GM18909 (cell line): ENCODE measurements around the gene TMEM45B.
A peak's percentile ranks its signal among the peaks of the same experiment; 100 is the strongest.
"Not testable (repeated sequence)": the region's sequence is repeated elsewhere in the genome, so short reads cannot be mapped to it uniquely, and the experiment has no call there.

ENCODE experiments used
- ATAC-seq: cut with Tn5 transposase; IDR thresholded peaks from one replicate; pipeline ENCODE4 v1.9.1; 2021; ENCODE audit warnings: mild to moderate bottlenecking; ENCODE audit not compliant: unreplicated experiment, poor library complexity

Gene TMEM45B

DNA sequence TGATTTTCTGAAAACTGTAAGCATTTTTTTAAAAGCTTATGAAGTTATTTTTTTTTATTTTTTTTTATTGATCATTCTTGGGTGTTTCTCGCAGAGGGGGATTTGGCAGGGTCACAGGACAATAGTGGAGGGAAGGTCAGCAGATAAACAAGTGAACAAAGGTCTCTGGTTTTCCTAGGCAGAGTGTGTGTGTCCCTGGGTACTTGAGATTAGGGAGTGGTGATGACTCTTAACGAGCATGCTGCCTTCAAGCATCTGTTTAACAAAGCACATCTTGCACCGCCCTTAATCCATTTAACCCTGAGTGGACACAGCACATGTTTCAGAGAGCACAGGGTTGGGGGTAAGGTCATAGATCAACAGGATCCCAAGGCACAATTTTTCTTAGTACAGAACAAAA, 31.7 kb downstream of the TMEM45B start:
- ATAC-seq = not testable (repeated sequence)

DNA sequence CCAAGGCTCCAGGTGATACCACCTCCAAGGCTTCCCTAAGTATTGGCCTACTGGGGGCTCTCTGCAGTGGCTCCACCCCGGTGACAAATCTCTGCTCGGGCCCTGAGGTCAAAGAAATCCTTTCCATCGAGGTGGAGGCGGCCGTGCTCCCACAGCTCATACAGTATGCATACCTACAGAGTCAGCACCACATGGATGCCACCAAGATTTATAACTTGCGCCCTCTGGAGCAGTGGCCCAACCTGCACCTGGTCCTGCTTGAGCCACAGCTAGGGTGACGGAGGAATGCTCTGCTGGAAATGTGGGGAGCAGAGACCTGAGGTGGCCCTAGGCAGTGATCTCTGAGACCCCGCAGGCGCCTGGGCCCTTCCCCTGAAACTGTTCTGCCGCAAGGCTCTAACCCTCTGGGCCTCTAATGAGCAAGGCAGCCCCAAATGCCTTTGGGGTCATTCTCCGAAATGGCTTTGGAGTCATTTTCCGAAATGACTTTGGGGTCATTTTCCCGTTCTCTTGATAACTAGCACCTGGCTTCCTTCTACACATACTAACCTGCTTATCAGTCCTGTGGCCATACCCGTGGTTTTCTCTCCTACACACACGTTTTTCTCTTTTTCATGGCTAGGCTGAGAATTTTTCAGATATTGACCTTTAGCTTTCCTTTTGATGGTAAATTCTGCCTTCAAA, 33.9 kb downstream of the TMEM45B start:
- no peak for ATAC-seq

DNA sequence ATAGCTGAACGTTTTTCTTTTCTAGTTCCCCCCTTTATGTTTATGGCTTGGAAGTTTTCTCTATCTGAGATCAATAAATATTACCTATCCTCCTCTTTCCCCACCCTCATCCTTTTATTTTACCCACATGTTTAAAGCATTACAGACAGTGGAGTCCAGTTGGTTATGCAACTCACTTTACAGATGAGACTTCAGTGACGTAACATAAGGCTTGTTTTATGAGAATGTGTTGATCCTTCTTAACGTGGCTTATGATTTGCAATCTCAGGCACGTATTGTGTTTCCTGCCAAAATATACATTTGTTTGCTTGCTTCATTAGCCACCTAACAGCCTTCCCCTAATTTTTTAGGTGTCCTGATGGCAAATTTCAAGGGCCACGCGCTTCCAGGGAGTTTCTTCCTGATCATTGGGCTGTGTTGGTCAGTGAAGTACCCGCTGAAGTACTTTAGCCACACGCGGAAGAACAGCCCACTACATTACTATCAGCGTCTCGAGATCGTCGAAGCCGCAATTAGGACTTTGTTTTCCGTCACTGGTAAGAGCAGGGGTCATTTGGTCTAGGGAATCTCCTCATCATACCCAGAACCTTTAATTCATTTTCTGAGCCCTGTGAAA, 36.6 kb downstream of the TMEM45B start:
- ATAC-seq = no peak

DNA sequence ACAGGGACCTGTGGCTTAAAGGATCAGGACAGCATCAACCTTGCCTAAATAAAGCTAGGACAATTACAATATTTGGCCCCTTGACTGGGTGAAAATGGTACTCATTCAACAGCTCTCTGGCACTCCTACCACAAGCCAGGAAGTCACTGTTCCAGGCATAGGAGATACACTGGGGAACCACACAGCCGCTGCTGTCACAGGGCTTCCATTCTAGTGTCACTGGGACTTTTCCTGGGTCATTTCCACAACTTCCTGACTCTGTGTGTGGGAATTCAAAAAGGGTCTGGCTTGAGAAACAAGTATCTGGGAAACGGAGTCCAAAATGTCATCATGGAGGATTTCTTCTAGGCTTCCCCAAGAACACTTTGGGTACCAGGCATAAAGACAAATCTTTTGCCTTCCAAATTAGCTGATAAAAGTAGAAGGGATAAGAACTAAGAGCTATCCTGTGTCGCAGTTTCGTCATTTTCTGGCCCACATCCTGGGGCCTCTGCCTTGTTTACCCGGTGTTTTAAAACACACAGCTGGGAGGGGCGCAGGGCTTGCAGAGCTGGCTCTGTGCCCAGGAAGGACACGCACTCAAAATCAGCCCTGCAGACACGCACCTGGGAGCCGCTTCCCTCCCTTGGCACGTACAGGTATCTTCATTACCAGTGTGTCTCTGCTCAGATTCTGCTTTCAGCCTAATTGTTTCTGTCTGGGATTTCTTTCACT, 38.0 kb downstream of the TMEM45B start:
- ATAC-seq = no peak

DNA sequence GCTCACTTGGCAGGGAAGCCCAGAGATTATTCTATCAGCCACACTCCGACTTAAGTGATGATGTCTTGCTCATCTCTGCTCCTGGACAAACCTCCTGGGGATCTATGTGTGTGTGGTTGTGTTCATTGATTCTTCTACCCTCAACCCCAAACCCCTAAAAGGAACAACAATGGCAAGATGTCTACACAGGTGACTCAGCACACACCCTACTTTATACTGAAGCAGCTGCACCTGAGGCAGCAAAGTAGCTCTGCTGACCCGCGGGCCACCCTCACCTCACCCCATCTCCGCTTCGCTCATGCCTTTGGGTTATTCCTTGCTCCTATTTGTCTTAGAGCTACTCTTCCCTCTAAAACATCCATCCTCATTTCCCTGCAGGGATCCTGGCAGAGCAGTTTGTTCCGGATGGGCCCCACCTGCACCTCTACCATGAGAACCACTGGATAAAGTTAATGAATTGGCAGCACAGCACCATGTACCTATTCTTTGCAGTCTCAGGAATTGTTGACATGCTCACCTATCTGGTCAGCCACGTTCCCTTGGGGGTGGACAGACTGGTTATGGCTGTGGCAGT, 38.7 kb downstream of the TMEM45B start:
- no peak for ATAC-seq

DNA sequence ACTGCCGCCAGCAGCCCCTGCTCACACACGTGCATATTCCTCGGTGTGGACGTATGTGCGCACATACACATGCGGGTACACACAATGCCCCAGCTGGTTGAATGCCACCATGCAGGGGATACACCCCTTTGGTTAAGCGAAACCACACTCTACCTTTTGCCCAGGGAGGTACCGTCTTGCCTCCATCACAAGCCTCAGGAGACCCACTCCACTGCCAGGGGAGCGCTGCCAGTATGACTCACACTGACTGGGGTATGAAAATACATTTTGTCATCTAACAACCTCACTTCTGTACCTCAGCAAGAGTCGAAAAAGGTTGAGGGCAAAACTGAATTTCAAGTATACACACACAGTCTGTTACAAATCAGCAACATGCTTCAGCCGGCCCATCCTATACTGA, 39.4 kb downstream of the TMEM45B start:
- no peak for ATAC-seq

DNA sequence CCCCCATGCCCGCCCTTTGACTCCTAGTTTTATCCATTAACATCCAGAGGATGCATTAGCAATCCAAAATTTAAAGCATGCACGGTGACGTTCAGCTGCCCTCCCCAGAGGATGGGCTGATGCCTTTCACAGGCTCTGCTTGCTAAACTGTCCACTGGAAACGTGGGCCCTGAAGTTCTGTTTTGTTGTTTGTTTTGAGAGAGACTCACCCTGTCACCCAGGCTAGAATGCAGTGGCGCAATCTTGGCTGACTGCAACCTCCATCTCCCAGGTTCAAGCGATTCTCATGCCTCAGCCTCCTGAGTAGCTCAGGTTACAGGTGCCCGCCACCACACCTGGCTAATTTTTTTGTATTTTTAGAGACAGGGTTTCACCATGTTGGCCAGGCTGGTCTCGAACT, 40.4 kb downstream of the TMEM45B start:
- no peak for ATAC-seq

DNA sequence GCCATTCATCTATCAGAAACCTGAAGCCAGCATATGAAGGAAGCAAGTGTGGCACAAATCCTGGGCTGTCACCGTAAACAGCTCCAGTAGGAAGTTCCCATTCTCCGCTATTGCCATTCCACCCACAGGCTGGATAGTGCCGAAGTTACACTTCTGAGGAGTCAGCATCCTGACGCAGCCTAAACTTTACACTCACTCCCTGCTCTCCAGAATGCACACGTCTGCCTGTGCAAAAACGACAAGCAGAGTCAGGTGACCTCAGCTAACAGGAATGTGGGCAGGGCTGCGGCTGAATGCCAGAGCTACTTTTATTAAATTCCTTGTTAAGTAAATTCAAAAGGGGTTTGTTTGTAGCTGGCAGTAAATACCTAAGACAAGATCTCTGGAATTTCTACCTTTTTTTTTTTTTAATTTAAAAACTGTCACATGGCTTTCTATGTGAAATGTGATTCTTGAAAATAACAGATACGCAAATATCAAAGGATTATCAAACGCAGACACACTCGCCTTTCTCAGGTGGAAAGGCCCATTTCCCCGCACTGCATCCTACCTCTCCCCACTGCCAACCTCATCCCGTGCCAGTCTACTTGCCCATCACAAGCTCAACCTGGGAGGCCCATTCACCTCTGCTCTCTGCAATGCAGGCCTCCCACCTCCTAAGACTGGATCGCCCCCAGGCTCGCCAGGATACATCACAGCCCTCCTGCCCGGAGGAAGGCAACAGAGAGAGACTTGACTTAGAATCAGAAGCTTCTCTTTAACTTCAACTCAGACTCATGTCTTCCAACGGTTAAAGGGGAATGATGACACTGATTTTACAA, 46.3 kb downstream of the TMEM45B start:
- no peak for ATAC-seq

DNA sequence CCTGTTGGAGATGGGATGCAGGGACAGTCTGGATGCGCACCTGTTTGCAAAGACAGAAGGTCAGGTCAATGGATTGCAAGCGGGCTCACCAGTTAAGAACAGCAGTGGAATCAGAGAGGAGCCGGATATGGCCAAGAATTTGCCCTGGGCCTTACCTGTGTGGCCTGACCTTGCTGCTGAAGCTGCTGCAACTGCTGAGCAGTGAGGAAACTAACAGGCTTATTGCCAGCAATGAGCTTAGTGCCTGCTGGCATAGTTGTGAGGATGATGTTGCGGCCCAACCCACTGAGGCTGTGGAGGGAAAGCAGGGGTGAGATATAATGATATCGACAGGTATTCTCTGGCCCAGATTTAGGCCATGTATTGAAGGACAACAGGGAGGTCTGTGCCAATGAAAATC, 49.2 kb downstream of the TMEM45B start:
- no peak for ATAC-seq

DNA sequence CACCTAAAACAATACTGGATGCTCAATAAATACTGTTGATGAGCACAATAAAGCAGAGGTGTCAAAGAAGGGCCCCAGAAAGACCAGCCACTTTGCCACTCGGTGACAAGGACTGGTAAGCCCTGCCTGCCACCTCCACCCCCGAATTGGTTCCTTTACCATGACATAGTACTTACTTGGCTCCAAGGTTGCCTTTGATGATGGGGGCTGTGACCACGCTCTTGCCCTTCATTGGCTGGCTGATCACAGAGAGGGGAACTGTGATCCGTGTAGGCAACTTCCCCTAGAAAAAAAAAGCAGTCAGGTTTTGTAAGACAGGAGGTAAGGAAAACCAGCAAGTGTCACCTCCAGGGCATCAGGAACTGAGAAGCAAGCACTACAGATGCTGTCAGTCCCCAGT, 50.1 kb downstream of the TMEM45B start:
- ATAC-seq = no peak

DNA sequence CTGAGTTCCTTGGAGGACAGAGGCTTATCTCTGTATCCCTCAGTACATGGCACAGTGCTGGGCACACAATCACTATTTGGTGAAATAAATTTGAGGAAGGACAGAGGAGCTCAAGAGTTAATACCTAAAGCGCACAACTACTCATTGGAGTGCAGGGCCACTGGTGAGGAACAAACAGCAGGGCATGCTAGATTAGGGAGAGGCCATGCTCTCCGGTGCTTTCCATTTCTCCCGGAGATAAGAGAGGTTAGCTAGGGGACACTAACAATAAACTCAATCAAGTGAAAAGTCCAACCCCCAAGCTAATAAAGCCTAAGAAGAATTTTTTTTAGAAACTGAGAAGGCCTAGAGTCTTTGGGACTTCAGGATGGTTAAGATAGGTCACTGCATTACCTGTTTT, 50.7 kb downstream of the TMEM45B start:
- no peak for ATAC-seq

DNA sequence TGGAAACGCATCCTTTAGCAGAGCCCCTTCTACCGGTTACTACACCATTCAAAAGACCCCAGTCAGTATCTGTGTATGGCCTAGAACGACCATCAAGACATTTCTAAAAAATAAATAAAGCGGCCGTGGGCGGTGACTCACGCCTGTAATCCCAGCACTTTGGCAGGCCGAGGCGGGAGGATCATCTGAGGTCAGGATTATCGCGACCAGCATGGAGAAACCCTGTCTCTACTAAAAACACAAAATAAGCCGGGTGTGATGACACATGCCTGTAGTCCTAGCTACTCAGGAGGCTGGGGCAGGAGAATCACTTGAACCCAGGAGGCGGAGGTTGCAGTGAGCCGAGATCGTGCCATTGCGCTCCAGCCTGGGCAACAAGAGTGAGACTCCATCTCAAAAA, 53.0 kb downstream of the TMEM45B start:
- not testable (repeated sequence) for ATAC-seq

DNA sequence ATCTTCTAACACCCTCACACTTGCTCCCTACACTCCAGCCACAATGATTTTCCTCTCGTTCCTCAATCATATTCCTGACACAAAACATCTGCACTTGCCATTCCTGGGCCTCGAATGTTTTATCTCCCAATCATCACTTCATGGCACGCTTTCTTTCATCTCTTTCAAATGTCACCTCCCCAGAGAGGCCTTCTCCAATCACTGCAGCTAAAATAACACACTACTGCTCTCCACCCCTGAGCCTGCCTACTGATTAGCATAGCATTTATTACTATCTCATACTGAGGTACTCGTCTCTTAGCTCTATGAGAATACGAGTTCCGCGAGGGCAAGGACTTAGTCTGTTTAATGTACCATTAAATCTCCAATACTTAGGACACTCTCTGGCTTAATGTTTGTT, 56.3 kb downstream of the TMEM45B start:
- no peak for ATAC-seq

DNA sequence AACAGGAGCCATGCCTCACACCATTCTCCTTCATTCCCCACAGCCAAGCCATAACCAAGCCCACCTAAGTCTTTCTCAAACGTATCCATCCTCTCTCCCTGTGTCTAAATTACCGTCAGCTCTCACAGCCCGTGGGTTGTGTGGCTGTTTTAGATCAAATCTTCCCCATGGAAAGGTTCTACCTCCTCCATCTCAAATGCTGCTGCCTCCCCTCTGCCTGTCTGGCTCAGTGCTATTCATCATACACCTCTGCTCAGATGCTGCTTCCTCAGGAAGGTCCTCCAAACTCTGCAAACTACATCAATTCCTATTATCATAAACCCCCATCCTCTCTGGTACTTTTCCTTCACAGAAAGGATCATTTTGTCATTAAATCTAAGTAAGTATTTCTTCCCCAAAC, 64.7 kb downstream of the TMEM45B start:
- no peak for ATAC-seq

DNA sequence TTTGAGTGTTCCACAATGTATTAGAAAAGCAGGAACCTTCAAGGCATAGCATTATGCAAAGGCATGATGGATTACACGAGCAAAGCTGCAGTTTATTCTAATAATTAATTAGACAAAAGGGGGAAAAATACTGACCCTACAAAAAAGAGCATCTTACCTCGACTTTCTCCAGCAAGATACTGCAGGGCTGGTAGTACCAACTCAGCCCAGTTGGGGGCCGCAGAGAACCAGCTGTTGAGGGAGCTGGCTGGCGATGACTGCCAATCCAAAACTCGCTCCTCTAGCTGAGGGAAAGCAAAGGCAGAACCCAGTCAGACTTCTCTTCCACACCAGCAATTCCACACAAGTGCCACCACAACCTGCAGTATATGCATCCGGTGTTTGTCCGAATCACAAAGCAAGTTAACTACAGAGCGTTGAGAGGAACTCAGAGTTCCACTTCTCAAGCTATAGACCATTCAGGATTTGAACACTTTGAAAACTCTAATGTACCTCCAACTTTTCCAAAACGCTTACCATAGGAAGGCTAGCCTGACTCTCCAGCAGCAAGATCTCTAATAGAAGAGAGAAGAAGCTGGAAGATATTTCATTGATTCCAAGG, 66.0 kb downstream of the TMEM45B start:
- peak; percentile 59 for ATAC-seq

DNA sequence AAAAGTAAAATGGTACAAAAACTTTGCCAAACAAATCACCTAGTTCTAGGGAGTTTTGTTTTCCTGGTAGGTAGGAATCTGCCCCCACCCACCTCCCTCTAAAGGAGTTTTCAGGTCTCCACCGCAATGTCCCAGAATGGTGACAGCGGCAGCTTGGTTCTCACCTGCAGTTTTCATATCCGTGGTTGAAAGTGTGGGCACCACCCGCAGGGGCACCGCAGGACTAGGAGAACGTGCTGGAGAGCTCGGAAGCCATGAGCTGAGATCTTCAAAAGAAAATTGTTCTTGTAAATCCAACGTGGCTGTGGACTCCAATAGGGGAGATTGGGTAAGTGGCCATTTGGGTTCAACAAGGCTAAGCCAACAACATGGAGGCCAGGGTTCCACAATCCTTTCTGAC, 68.9 kb downstream of the TMEM45B start:
- no peak for ATAC-seq

DNA sequence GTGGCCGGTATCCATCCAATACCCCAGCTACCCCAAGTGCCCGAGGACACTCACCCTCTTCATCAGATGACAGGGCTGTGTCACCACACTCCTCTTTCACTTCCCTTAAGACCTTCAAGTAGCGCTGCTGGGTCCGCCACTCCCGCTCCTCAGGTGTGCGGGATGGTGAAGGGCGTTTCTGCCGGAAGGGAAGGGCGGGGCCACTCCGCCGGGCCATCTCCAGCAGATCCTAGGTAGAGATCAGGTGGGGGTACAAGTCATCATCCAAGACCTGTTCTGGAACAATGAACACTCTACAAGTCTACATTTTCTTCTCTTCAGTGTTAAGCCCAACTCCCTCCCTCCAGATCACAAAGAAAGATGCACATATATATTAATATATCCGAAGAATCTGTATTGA, 69.7 kb downstream of the TMEM45B start:
- ATAC-seq = no peak

DNA sequence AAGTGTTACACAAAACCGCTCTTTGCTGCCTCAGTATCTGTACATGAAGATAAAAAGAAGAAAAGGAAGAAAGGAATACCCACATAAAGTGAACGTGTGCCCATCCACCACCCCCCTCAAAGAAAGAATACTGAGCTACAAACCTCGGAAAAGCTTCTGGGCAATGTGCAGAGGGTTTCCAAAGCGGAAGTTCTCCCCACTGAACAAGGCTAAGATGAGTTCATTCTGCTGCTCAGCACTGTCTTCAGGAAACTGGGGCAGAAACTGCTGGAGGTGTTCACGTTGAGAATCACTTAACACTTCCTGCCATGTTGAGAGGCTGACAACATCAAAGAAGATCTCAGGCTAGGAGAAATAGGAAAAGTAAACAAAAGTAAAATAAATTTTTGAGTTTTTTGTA, 72.8 kb downstream of the TMEM45B start:
- ATAC-seq = no peak

DNA sequence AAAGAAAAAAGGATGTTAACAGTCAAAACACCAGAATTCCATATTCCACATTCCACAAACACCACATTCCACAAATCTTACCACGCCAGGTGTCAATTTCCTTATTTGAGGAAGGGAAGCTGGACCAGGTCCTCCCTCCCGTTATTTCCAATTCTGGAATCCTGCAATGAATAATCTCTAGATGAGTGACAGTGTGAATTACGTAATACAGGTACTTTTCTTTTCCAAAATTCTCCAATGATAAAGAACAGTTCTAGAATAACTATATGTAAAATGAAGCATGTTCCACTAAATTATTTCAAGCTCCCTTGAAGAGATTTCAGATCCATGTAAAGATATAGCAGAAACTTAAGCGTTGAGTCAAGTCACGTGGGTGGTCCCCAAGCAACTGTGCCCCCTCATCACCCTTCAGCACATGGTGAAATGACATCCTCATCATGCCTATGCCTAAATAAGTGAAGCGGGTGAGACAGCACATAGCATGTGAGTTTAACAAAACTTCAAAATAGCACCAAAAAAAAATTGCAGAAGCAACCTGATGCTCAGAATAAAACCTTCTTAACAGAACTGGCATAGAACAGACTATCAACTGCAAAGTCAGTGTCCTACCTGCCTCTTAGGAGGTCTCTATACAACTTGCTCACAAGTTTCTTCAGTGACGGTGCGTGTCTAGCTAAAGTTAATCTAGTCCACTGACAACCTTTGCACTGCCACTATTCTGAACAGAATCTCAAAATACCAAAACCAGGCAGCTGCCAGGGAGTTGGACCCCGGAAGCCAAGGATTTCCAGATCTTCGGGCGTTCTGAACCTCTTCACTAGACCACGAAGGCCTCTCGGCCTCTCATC, 78.9 kb downstream of the TMEM45B start:
- ATAC-seq = peak; percentile 17
